Measurements from ENCODE around the gene TRIP4. TPM values are rescaled to one million over a fixed set of nuclear protein-coding genes. Genes with fewer than 3 reads are reported as not detected.

The TRIP4 gene
- total RNA-seq (2022; extraction: Qiagen RNA extraction; ENCODE audit: low read depth): 23.5 to 33.1 TPM (median 24.9 TPM) in 5 replicates

GRCh38 chr15:64387562-64388168 is at the start of gene TRIP4:
Gene TRIP4 (plus strand): TSS chr15:64387836. CDS start chr15:64387864, 28 bp downstream.

GRCh38 chr15:64355944-64356709 is 31.5 kb upstream of the TRIP4 start, which contains the start of gene CSNK1G1:
Gene CSNK1G1 (minus strand): TSS chr15:64356173. CDS start chr15:64300499, 55,674 bp downstream.

GRCh38 chr15:64381000-64381751 is 6.5 kb upstream of the TRIP4 start, which contains the start of gene PCLAF:
Gene PCLAF (minus strand): TSS chr15:64381441. CDS start chr15:64381371, 70 bp downstream.

GRCh38 chr15:64460206-64460723 is 72.6 kb downstream of the TRIP4 start, which contains the start of gene ZNF609:
Gene ZNF609 (plus strand): TSS chr15:64460578. CDS start chr15:64499420, 38,842 bp downstream.

Other genes starting within 250 kb of the TRIP4 start
- gene SNX22, start 236.1 kb upstream of the TRIP4 start, total RNA-seq (2022; extraction: Qiagen RNA extraction; ENCODE audit: low read depth): 0.43 to 0.77 TPM (median 0.64 TPM) in 5 replicates
- gene PPIB, start 224.8 kb upstream of the TRIP4 start, total RNA-seq (2022; extraction: Qiagen RNA extraction; ENCODE audit: low read depth): 774 to 845 TPM (median 805 TPM) in 5 replicates
- gene CSNK1G1, start 31.7 kb upstream of the TRIP4 start, total RNA-seq (2022; extraction: Qiagen RNA extraction; ENCODE audit: low read depth): 11.7 to 16.7 TPM (median 16.0 TPM) in 5 replicates
- 142 to 290 TPM (median 167 TPM) in 5 replicates for gene PCLAF, start 6.4 kb upstream of the TRIP4 start, total RNA-seq (2022; extraction: Qiagen RNA extraction; ENCODE audit: low read depth)
- gene ZNF609, start 72.7 kb downstream of the TRIP4 start, total RNA-seq (2022; extraction: Qiagen RNA extraction; ENCODE audit: low read depth): 15.5 to 23.3 TPM (median 22.8 TPM) in 5 replicates

Measured in A549 treated with RU486 at 1 μM for 4 hours (cell line).